Loucy (cell line): ENCODE measurements around the gene EIF5A.

Experiments used
- H2AFZ ChIP-seq: fragments of 200-600 bp; sonication (generic); 2 replicates; pipeline ENCODE4 v1.6.0; 2016; ENCODE audit warnings: antibody characterized with exemption, mild to moderate bottlenecking, low read length, moderate library complexity
- H3F3A ChIP-seq: fragments of 200-600 bp; 2 replicates; pipeline ENCODE4 v1.6.0; 2016; ENCODE audit warnings: antibody characterized with exemption, low read depth, mild to moderate bottlenecking
- H3K27me3 ChIP-seq: fragments of 200-600 bp; sonication (generic); 2 replicates; pipeline ENCODE4 v1.6.1; 2014; ENCODE audit warnings: low read length, mild to moderate bottlenecking; ENCODE audit not compliant: insufficient read depth, poor library complexity, severe bottlenecking
- H3K36me3 ChIP-seq: fragments of 200-600 bp; sonication (generic); 2 replicates; pipeline ENCODE4 v1.6.1; 2016; ENCODE audit warnings: low read length; ENCODE audit not compliant: insufficient read depth
- H3K4me1 ChIP-seq: fragments of 200-600 bp; sonication (generic); 2 replicates; pipeline ENCODE4 v1.5.1; 2014; ENCODE audit warnings: low read length, mild to moderate bottlenecking; ENCODE audit not compliant: insufficient read depth, poor library complexity, severe bottlenecking
- H3K4me2 ChIP-seq: fragments of 200-600 bp; sonication (generic); 2 replicates; pipeline ENCODE4 v1.6.0; 2014; ENCODE audit warnings: antibody characterized with exemption, low read length, low read depth, mild to moderate bottlenecking; ENCODE audit not compliant: poor library complexity, severe bottlenecking
- H3K4me3 ChIP-seq: fragments of 200-600 bp; sonication (generic); 2 replicates; pipeline ENCODE4 v1.5.1; 2014; ENCODE audit warnings: low read length, mild to moderate bottlenecking, mixed read lengths; ENCODE audit not compliant: poor library complexity, severe bottlenecking
- H3K79me2 ChIP-seq: fragments of 200-600 bp; sonication (generic); 2 replicates; pipeline ENCODE4 v1.6.1; 2014; ENCODE audit warnings: low read length; ENCODE audit not compliant: insufficient read depth
- H3K9ac ChIP-seq: fragments of 200-600 bp; sonication (generic); 2 replicates; pipeline ENCODE4 v1.6.0; 2014; ENCODE audit warnings: mild to moderate bottlenecking, low read depth, low read length, moderate library complexity; ENCODE audit not compliant: poor library complexity, severe bottlenecking
- H3K9me2 ChIP-seq: fragments of 200-600 bp; sonication (generic); replicated peaks from 2 replicates; pipeline ENCODE4 v1.6.1; 2016; ENCODE audit warnings: low read depth, low read length, mixed read lengths
- H3K9me3 ChIP-seq: fragments of 200-600 bp; sonication (generic); 2 replicates; pipeline ENCODE4 v1.6.1; 2014; ENCODE audit warnings: mild to moderate bottlenecking, antibody characterized with exemption, low read length, low read depth; ENCODE audit not compliant: insufficient read depth
- H4K20me1 ChIP-seq: fragments of 200-600 bp; sonication (generic); 2 replicates; pipeline ENCODE4 v1.6.0; 2014; ENCODE audit warnings: antibody characterized with exemption, low read length, mild to moderate bottlenecking; ENCODE audit not compliant: insufficient read depth, poor library complexity, severe bottlenecking
- CTCF ChIP-seq: fragments of 200-600 bp; sonication (generic); conservative IDR thresholded peaks from 2 replicates; pipeline ENCODE4 v1.5.1; 2014; ENCODE audit warnings: mild to moderate bottlenecking, antibody characterized with exemption, low read length
- EZH2phosphoT487 ChIP-seq: fragments of 200-600 bp; IDR thresholded peaks from 2 replicates; pipeline ENCODE4 v1.6.1; 2018; ENCODE audit warnings: antibody characterized with exemption, mild to moderate bottlenecking, moderate library complexity, borderline replicate concordance

Gene EIF5A

GRCh38 chr17:7356072-7356549 lies 48.7 kb downstream of the EIF5A start:
- no peaks in the 10 kb centered on the region for H3K9me2 ChIP-seq
- H3K79me2 ChIP-seq = no peaks in the 10 kb centered on the region
- H3K4me3 ChIP-seq = no peak overlapping the region
- H3K27me3 ChIP-seq = no peaks in the 10 kb centered on the region
- H4K20me1 ChIP-seq = no peaks in the 10 kb centered on the region
- H2AFZ ChIP-seq = peak overlapping the region; percentile 70
- TF ChIP-seq EZH2phosphoT487 = no peak
- peak; percentile 81 for TF ChIP-seq CTCF
- H3K4me1 ChIP-seq = no peaks in the 10 kb centered on the region
- H3F3A ChIP-seq = no peaks in the 10 kb centered on the region
- H3K9me3 ChIP-seq = no peaks in the 10 kb centered on the region
- H3K4me2 ChIP-seq = no peak overlapping the region
- H3K9ac ChIP-seq = no peak overlapping the region
- H3K36me3 ChIP-seq = peaks cover 3% of the 10 kb centered on the region; the same call in 1 of the 2 replicates

- Histone ChIP-seq H3K4me2 (no peak overlapping the region), H3K4me1 (no peaks in the 10 kb centered on the region), H2AFZ (0 out of 2 replicates have a peak overlapping the region, but pooled peaks have one; percentile 35), H4K20me1 (no peaks in the 10 kb centered on the region), H3K9me2 (no peaks in the 10 kb centered on the region), H3K27me3 (no peaks in the 10 kb centered on the region), H3K79me2 (no peaks in the 10 kb centered on the region), H3F3A (no peaks in the 10 kb centered on the region), H3K36me3 (peaks cover 3% of the 10 kb centered on the region; the same call in 1 of the 2 replicates), H3K4me3 (no peak overlapping the region), H3K9me3 (no peaks in the 10 kb centered on the region), H3K9ac (no peak overlapping the region)
- no peak for TF ChIP-seq CTCF
- TF ChIP-seq EZH2phosphoT487 = no peak
These were observed 49.3 kb downstream of the EIF5A start for GRCh38 chr17:7356756-7357155.

- TF ChIP-seq CTCF = no peak
- no peak for TF ChIP-seq EZH2phosphoT487
- no peaks in the 10 kb centered on the region for H3K4me1 ChIP-seq
- H3K9me2 ChIP-seq = no peaks in the 10 kb centered on the region
These were observed 50.0 kb downstream of the EIF5A start for GRCh38 chr17:7357381-7357780.

More at GRCh38 chr17:7357381-7357780, 50.0 kb downstream of the EIF5A start:
- no peaks in the 10 kb centered on the region for H3K79me2 ChIP-seq
- H3K27me3 ChIP-seq = no peaks in the 10 kb centered on the region
- no peaks in the 10 kb centered on the region for H3F3A ChIP-seq
- 0 out of 2 replicates have a peak overlapping the region, but pooled peaks have one; percentile 35 for H2AFZ ChIP-seq
- no peaks in the 10 kb centered on the region for H4K20me1 ChIP-seq
- H3K4me2 ChIP-seq = no peak overlapping the region
- no peak overlapping the region for H3K4me3 ChIP-seq
- no peaks in the 10 kb centered on the region for H3K9me3 ChIP-seq
- peaks cover 2% of the 10 kb centered on the region; the same call in 1 of the 2 replicates for H3K36me3 ChIP-seq
- H3K9ac ChIP-seq = no peak overlapping the region
